ENCODE results near the gene HDAC9.

HDAC9 gene

GRCh38 chr7:18597754-18598153 is 102.2 kb downstream of the HDAC9 start:
- DNase-seq = no peak

DNA sequence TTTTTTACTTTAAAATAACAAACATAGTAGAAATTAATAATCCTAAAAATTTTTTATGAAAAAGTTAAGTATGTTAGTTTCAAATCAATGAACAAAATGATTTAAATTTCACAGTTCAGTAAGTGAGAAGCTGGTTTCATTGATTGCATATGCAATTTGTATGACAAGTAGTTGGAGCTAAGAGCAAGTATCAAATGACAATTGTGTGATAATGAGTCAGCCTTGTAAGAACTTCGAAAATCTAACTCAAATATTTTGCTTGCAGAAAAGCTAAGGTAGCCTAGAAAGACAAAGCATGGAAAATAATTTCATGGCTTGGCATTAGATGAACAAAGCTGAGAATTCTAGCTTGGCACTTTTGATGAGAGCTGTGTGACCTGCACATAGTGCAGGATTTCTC is 111.5 kb downstream of the HDAC9 start:
- DNase-seq = no peak

DNA sequence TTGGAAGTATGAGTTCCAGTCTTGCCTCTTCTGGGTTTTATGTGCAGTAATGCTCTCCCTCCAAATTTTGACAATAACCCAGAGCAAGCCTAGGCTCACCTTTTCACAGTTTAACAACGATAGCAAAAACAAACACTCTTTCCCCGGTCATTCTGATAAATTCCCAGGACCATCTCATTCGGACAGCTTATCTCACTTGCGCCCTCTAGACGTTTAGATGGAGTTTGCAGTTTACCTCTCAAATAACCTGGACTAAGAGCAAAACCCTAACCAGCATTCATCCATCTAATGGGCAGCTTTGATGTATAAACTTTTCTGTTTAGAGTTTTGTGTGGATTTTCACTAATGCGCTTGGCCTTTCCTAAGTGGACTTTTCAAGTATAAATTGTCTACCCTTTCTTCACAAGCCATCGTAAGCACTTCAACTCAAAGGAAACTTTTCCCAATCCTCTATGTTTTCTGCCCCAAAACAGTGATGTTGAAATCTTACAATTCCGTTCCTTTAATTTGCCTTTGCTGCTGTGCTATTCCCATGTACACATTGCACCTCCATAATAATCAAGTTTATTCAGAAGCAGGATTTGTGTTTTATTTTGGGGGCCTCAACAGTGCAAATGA is 114.9 kb downstream of the HDAC9 start:
- DNase-seq = no peak

DNA sequence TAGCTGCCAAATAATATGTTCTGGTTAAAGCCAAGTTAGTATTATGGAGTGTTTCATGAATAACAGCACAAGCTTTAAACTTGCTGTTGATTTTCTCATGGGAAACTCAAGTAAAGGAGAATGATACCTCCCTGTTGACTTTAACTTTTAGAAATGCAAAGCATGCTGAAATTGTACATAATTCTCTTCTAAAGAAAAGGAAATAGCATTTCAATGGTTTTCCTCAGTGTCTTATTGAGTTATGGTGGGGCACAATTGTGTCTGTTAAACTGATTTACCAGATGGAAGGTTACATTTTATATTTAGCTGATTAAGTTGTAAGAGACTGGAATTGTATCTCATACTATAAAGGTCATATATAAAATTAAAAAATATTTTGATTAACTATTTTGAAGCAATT is 119.3 kb downstream of the HDAC9 start:
- DNase-seq = no peak

- no peak for DNase-seq
Measured at GRCh38 chr7:18619311-18619710, 123.8 kb downstream of the HDAC9 start.

- no peak for DNase-seq
Measured at GRCh38 chr7:18623389-18623788, 127.8 kb downstream of the HDAC9 start.

DNA sequence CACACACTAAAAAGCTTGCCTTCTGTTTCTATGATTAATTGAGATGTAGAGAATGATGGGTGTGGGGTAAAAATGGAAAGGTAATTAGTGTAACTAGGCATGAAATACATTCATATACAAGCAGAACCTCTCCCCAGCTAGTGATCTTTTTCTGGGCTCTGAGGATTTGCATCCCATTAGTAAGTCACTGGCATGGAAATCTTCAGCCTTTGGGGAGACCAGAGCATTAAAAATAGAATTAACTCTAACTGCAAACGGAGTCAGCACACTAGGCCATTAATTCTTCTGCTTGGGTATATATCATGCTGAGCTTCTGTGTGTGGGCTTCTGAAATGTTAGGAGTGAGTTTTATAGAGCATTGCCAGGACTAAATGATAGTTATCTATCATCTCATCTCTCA is 128.9 kb downstream of the HDAC9 start:
- no peak for DNase-seq

DNA sequence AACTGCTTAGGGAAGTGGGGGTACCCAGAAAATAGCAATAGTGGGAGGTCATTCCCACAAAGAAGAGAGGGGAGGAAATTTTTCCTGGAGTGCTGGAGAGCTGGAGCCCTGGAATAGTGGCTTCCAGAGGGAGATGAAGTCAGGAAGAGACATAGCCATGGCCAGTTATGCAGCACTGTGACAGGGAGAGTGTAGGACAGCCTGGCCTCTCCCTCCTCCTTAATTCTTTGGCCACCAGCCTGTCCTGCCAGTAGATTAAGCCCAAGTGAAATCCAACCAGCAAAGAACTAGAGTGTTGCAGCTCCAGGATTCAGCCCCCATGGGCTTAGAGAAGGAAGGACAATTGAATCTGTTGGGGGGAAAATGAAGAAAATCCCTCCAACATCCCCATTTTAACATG is 130.5 kb downstream of the HDAC9 start:
- DNase-seq = no peak

- no peak for DNase-seq
Measured at GRCh38 chr7:18626717-18627116, 131.2 kb downstream of the HDAC9 start.

DNA sequence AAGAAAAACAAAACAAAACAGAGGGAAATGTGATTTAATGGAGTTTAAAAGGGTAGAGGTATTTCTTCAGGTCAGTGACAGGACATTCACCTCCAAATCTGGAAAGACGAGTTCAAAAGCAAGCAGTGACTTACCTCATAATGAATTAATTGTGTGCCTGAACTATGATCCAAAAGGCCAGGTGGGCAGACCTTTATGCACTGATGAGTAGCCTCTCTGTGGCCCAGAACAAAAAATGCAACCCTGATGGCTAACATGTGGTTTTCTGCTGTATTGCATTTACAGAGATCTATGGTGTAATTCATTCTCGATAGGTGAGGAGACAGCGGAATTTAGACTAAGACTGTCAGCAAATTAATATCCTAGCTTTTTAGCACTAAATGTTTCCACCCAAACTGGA is 142.0 kb downstream of the HDAC9 start:
- DNase-seq = no peak

DNA sequence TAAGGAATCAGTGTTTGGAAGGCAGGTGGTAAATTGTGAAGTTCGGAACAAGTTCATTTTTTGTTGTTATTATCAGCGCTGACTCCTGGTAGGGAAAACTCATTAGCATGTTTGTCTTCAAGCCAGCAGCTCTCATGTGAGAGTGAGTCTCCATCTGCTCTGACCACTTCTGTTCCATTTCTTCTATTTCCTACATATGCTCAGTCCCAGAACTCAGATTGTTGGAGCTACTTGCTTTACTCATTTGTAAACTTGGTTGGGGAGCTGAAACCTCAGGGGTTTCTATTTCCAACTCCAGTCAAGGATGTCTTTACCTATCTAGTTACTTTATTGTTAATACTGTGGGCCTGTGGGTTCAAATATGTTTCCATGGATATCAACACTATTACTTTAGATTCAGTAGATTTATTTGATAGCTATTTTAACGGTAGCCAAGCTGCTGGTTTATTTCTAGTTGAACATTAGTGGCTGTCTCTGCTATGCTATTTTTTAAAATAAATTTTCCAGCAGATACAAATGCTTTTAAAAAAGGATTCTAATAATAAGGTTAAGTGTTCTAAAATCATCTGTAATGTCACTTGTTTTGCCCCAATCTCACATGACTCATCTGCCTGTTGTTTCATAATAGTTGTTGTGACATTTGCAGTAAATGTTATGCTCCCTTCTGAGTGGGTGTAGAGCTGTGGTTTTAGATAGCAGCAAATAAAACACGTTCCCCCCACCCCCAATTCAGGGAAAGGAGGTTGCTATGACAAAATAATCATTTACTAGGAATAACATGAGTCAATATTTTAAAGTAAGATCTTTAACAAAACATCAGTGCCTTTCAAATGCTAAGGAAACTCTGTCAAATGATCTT is 143.3 kb downstream of the HDAC9 start:
- DNase-seq = no peak

GRCh38 chr7:18639711-18640110 is 144.2 kb downstream of the HDAC9 start:
- no peak for DNase-seq

- DNase-seq = no peak
Measured at GRCh38 chr7:18644981-18645380, 149.4 kb downstream of the HDAC9 start.

GRCh38 chr7:18647582-18647981 is 152.0 kb downstream of the HDAC9 start:
- DNase-seq = no peak

DNA sequence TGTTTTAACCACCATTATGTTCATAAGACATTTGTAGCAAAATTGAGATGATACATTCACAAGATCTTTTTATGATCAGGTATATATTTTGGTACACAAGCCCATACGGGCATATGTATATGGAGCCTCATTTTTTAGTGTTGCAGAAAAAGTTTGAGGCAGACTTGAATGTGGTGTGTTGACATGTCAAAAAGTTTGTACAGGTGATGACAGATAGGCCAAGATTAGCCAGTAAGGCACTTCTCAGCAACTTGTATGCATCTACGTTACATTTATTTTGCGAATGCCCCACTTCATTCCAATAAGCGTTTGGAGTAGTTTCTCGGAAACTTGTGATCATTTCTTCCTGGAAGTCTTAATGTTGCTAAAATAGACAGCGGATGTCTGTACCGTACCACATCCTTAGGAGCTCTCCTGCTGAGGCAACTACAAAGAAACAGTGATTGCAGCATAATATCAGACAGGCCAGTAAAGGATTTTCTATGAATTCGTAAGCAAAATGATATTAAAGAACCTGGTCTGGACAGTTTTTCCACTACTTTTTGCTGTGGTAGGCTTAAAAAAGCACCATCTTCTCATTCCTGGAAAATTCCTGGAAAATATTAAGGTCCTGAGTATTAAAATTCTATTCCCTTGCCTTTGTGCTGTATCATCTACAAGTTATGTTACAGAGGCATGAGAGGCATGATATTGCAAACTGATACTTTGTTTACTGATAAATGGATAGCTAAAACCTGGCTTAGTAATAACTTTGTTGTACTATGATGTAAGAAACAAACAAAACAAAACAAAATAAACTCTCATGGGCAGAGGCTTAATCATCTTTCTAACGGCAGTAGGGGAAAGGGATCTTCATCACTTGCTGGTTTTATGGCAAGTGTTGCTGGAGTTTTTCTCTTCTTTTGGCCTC is 153.6 kb downstream of the HDAC9 start:
- no peak for DNase-seq

DNA sequence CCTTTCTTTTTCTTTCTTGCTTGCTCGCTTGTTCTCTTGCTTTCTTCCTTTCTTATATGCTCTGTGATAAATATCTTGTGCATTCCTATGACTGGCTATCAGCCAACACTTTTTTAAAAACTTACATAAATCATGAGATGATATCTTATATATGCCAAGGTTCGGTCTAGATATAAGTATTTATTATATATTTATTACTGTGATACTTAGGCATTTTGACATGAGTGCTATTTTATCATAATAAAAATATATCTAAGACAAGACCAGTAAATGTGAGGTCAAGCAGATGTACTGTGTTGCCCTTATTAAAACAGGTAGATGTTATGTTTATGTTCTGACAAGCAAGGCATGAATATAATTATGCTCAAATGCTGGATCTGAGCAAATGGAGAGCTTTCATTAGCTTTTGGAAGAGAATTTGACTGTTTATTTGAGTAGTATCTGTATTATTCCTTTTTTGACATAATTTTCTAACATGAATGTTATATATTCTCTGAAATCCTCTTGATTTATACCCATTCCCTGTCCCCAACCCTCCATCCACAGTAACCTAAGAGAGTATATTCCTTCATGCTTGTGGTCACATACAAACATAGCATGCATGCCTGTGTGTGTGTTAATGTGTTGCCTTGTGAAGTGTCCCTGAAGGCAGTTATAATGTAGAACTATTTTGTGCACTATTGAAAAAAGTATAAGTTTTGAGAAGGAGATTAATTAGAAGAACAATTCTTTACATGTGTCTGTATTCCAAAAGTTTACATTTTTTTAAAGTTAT is 158.0 kb downstream of the HDAC9 start:
- DNase-seq = no peak

- no peak for DNase-seq
Measured at GRCh38 chr7:18654709-18655108, 159.2 kb downstream of the HDAC9 start.

- no peak for DNase-seq
Measured at GRCh38 chr7:18655506-18655905, 160.0 kb downstream of the HDAC9 start.

GRCh38 chr7:18655912-18656311 is 160.4 kb downstream of the HDAC9 start:
- no peak for DNase-seq

DNA sequence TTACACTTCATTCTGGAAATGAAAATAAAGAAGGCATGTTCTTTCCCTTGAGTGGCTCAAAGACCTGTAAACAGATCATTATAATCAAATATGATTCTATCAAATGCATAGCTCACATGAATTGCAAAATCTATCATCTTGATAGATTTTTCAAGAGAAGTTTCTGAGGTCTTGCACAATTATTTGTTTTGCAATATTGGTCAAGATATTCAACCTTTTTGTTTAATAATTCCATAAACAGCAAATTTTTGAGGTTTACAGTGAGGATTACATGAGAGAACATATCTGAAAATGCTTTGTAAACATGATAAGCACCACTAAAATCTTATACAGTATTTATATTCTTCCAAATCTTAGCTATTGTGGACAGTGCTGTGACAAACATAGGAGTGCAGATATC is 160.8 kb downstream of the HDAC9 start:
- DNase-seq = no peak

- no peak for DNase-seq
Measured at GRCh38 chr7:18659746-18660145, 164.2 kb downstream of the HDAC9 start.

DNA sequence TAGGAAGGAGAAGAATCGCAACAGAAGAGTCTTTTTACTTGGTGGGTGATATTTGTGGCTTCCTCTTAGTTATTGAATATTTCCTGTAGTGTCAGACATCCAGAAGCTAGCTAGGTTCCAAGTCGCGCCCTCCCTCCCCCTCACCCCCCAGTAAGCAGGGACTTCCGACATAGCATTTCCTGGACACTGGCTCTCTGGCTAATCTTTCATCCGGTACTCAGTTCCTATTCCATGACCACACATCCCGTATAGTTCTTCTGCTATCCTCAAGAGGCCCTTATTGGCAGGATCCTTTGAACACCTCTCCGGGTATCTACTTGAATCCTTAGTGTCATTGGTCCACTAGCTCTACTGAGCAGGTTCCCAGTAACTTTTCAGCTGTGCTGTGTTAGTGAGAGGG is 167.8 kb downstream of the HDAC9 start:
- DNase-seq = no peak
